AG04450 (cell line): ENCODE results near the gene XXYLT1. TPM values are rescaled to one million over a fixed set of nuclear protein-coding genes. Genes with fewer than 3 reads are reported as not detected.

ENCODE experiments used
- CTCF ChIA-PET: fragments of 300-600, 350-600 bp; formaldehyde crosslinking; extraction: SDS; loops from one replicate; lab custom pipeline; 2022; ENCODE audit warnings: antibody characterized with exemption, inconsistent platforms; lab: Charles Lee
- POLR2A ChIA-PET: fragments of 350-600 bp; formaldehyde crosslinking; extraction: SDS; loops from one replicate; lab custom pipeline; 2021; ENCODE audit warnings: antibody characterized with exemption, inconsistent platforms; lab: Yijun Ruan, JAX
- DNase-seq: peaks from one replicate; pipeline ENCODE4 v3.0.0-alpha.2; 2011; ENCODE audit warnings: low read depth, low spot score
- H3K27ac ChIP-seq: one replicate; pipeline ENCODE4 v1.5.1; 2012; ENCODE audit warnings: low read depth, low read length, control low read depth
- H3K27me3 ChIP-seq: one replicate; pipeline ENCODE4 v1.6.0; 2012; ENCODE audit warnings: low read length; ENCODE audit not compliant: control insufficient read depth, insufficient read depth
- H3K4me3 ChIP-seq: 2 replicates; pipeline ENCODE4 v1.5.1; 2011; ENCODE audit warnings: mild to moderate bottlenecking, low read depth, low read length, control low read depth
- H3K9me3 ChIP-seq: 2 replicates; pipeline ENCODE4 v1.5.1; 2012; ENCODE audit warnings: low read length; ENCODE audit not compliant: control insufficient read depth, insufficient read depth
- polyA plus RNA-seq: library from polyadenylated mRNA; depleted of rRNA; stranded (reverse); fragments of >200 nt; gene quantifications from 2 replicates; pipeline ENCODE4 v1.2.3, GENCODE V29; 2011
- TF ChIP-seq, protein P1 (sequence below): IDR thresholded peaks from 2 replicates; pipeline ENCODE4 v1.5.1; 2011; ENCODE audit warnings: low read depth, low read length, control low read depth, inconsistent platforms

Gene XXYLT1
- polyA plus RNA-seq, 1 experiment: 16.5 TPM

DNA sequence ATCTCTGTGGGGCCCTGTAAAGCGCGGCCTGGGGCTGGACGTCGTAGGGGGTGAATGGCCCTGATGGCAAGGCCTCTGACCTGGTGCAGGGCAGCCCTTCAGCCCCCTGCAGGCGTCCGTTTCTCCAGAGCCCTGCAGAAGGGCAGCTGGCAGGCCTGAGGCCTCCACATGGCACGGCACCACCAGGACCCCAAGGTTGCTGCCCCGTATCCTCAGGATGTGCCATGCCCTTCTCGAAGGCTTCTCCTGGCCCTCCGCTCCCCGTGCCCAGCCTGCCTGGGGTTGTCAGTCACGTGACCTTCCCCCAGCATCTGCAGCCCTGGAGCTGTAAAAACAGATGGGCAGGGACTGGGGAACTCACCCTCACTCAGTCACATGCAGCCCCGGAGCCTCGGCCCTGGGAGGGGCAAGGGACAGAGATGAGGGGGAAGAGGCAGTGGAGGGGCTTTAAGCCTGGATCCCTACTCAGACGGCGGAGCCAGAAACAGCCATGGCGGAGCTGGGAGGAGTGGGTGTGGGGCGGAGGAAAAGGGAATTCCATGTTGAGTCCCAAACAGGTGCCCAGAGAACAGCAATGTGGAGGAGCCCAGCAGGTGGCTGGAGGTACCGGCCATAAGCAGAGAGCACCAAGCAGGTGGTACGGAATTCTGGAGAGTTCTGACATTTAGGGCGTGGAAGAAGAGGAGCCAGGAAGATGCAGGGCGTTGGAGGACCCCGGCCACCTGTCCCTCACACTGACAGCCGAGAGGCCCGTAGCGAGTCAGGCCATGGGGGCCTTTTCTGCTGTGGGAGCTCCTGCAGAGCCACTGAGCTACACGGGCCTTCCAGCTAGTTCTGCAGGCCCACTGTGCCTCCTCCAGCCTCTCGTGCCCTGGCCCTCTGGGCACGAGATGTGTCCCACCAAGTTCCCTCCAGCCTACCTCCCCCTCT is 193.1 kb downstream of the XXYLT1 start:
- ChIA-PET POLR2A (no interaction called here), CTCF (no interaction called here)

DNA sequence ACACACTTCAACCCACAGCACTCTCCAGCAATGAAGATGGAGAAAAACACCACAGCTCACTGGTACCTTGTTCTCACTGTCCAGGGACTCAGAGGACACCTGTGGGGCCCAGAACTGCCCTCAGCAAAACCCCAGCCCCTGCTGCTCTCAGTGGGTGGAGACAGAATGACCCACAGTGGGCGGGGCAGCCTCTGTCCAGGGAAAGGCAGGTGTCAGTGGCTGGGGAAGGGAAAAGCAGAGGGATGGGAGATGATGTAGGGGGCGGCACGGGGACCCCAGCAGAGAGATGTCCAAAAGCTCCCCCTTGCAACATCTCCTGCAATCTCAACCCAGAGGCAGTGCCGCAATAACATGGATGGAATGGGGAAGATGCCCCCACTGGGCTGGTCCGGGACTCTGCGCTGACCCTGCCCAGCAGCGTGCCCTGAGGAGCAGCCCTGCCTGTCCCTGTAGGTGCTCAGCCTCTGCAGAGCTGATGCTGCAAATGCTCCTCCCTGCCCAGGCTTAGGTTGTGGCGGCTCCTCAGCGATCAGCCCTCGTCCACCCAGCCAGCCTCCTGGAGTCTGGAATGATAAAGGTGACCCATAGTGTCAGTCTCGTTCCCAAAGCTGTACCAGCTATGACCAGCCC is 193.9 kb downstream of the XXYLT1 start:
- POLR2A ChIA-PET: no interaction called here
- H3K4me3 ChIP-seq: no peak overlapping the region
- no peaks in the 10 kb centered on the region; the same call in 1 of the 2 replicates for H3K9me3 ChIP-seq
- no peaks in the 10 kb centered on the region for H3K27me3 ChIP-seq
- no peak for DNase-seq
- TF ChIP-seq, protein P1, sequence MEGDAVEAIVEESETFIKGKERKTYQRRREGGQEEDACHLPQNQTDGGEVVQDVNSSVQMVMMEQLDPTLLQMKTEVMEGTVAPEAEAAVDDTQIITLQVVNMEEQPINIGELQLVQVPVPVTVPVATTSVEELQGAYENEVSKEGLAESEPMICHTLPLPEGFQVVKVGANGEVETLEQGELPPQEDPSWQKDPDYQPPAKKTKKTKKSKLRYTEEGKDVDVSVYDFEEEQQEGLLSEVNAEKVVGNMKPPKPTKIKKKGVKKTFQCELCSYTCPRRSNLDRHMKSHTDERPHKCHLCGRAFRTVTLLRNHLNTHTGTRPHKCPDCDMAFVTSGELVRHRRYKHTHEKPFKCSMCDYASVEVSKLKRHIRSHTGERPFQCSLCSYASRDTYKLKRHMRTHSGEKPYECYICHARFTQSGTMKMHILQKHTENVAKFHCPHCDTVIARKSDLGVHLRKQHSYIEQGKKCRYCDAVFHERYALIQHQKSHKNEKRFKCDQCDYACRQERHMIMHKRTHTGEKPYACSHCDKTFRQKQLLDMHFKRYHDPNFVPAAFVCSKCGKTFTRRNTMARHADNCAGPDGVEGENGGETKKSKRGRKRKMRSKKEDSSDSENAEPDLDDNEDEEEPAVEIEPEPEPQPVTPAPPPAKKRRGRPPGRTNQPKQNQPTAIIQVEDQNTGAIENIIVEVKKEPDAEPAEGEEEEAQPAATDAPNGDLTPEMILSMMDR: no peak
- H3K27ac ChIP-seq: no peak overlapping the region
- CTCF ChIA-PET: no interaction called here

More for the DNA sequence above, 193.1 kb downstream of the XXYLT1 start:
- no peak for DNase-seq
- no peak overlapping the region for H3K4me3 ChIP-seq
- TF ChIP-seq, protein P1: no peak
- no peak overlapping the region for H3K27ac ChIP-seq
- H3K9me3 ChIP-seq: no peaks in the 10 kb centered on the region; the same call in 1 of the 2 replicates
- no peaks in the 10 kb centered on the region for H3K27me3 ChIP-seq

DNA sequence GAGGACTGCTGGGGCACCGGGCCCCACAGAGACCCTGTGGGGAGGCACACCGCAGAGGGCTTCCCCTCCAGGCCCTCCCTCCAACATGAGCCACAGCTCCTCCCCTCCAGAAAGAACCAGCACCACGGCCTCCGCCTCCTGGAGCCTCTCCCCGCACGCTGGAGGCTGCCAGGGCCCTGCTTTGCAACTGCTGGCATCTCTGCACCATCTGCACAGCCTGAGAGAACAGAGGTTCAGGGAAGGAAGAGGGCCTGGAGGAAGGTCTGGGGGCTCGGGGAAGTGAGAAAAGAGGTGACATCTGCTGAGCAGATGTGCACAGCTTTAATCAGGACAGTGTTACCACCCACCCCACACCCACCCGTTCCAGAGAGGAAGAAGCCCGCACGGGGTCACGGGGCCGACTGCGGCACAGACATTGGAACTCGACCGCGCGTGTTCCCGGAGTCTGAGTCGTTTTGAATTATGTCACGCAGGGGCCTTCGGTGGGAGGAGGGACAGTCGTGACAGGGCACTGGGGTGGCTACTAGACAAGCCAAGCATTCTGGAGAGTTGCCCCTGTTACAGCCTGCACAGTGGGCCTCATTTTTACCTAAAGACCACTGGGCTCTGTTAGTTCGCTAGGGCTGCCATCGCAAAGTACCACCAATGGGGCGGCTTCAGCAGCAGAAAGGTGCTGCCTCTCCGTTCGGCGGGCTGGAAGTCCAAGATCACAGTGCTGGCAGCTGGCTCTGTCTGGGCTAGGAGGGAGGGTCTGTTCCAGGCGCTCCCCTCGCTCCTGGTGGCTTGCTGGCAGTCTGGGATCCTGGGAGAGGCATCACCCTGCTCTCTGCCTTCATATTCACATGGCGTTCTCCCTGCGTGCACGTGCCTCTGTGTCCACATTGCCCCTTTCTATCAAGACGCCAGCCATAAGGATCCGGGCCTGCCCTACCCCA is 194.8 kb downstream of the XXYLT1 start:
- Histone ChIP-seq H3K9me3 (no peaks in the 10 kb centered on the region; the same call in 1 of the 2 replicates), H3K27me3 (no peaks in the 10 kb centered on the region), H3K4me3 (no peak overlapping the region), H3K27ac (no peak overlapping the region)
- TF ChIP-seq, protein P1: no peak
- DNase-seq: no peak
- ChIA-PET POLR2A (interaction anchor here (1.2 kb wide), 1 partner anchor 390 kb away, joined by 3 read pairs; the partner anchor contains the start of gene FAM43A), CTCF (no interaction called here)

DNA sequence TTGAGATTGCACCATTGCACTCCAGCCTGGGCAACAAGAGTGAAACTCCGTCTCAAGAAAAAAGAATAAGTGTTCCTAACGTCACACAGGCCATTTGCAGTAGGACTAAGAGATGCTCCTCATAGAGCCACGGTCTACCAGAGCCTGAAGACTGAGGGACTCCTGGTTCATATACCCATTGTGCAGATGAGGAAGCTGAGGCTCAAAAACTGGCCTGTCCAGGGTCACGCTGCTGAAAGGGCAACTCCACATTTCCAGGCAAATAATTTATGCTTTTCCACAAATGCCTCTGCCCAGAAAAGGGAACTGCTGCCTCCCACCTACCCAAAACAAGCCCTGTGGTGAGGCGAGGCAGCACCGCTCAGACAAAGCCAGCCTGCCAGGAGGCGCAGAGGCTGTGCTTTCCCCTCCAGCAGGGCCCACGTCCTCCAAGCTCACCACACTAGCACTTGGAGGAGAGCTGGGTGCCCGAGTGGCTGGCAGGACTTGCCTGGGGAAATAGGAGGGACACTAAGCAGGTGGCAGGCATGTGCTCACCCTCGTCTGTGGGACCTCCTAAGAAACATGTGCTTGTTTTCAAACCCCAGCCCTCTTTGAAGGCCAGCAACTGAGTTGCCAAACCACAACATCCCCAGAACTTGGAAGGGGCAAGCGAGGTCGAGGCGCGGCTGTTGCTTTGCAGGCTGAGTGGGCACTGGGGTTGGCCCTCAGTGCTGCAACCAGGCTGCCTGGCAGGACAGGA is 195.6 kb downstream of the XXYLT1 start:
- no peak for DNase-seq
- TF ChIP-seq, protein P1: no peak
- CTCF ChIA-PET: no interaction called here
- Histone ChIP-seq H3K4me3 (no peak overlapping the region), H3K9me3 (no peaks in the 10 kb centered on the region; the same call in 1 of the 2 replicates), H3K27me3 (no peaks in the 10 kb centered on the region), H3K27ac (no peak overlapping the region)
- POLR2A ChIA-PET: interaction anchor here (1.2 kb wide), 1 partner anchor 389 kb away, joined by 3 read pairs; the partner anchor contains the start of gene FAM43A
